Type B pancreatic cell (in vitro differentiated cells): Measurements from ENCODE around the gene PPIL6. TPM values are rescaled to one million over a fixed set of nuclear protein-coding genes. Genes with fewer than 3 reads are reported as not detected.

ENCODE experiments used
- DNase-seq: peaks from one replicate; pipeline ENCODE4 v3.0.0; 2021; ENCODE audit warnings: mixed read lengths; ENCODE audit not compliant: unreplicated experiment; ENCODE audit errors: extremely low spot score
- H3K27ac Mint-ChIP-seq: 2 replicates; pipeline ENCODE4 v1.8.0; 2021; ENCODE audit warnings: mild to moderate bottlenecking, mixed read lengths
- H3K27me3 Mint-ChIP-seq: 2 replicates; pipeline ENCODE4 v1.8.0; 2021; ENCODE audit warnings: mixed read lengths
- H3K36me3 Mint-ChIP-seq: 2 replicates; pipeline ENCODE4 v1.8.0; 2021; ENCODE audit warnings: mixed read lengths
- H3K4me1 Mint-ChIP-seq: one replicate; pipeline ENCODE4 v1.8.0; 2021; ENCODE audit warnings: mixed read lengths; ENCODE audit not compliant: unreplicated experiment
- H3K4me3 Mint-ChIP-seq: 2 replicates; pipeline ENCODE4 v1.8.0; 2021; ENCODE audit warnings: mild to moderate bottlenecking, mixed read lengths
- H3K9me3 Mint-ChIP-seq: 2 replicates; pipeline ENCODE4 v1.8.0; 2021; ENCODE audit warnings: mixed read lengths
- CTCF ChIP-seq: fragments of 200-600 bp; sonication (generic); conservative IDR thresholded peaks from 2 replicates; pipeline ENCODE4 v1.5.0; 2021; ENCODE audit warnings: antibody characterized with exemption, mild to moderate bottlenecking
- total RNA-seq: library from RNA; stranded (reverse); gene quantifications from 2 replicates; pipeline ENCODE4 v1.2.1, GENCODE V29; 2021; ENCODE audit warnings: low replicate concordance

The PPIL6 gene
- total RNA-seq, 1 donor from 2014 or later = 6.1 TPM

GRCh38 chr6:109397020-109397419 is 43.4 kb downstream of the PPIL6 start:
- no peaks in the 10 kb centered on the region for H3K4me1 Mint-ChIP-seq
- TF ChIP-seq CTCF = peak; percentile 25
- no peak overlapping the region for H3K27ac Mint-ChIP-seq
- DNase-seq = no peak
- no peaks in the 10 kb centered on the region for H3K36me3 Mint-ChIP-seq
- H3K9me3 Mint-ChIP-seq = no peaks in the 10 kb centered on the region
- H3K27me3 Mint-ChIP-seq = no peaks in the 10 kb centered on the region
- H3K4me3 Mint-ChIP-seq = no peak overlapping the region

- peaks cover 3% of the 10 kb centered on the region for H3K4me1 Mint-ChIP-seq
Observed at GRCh38 chr6:109396046-109396718, 44.2 kb downstream of the PPIL6 start.

DNA sequence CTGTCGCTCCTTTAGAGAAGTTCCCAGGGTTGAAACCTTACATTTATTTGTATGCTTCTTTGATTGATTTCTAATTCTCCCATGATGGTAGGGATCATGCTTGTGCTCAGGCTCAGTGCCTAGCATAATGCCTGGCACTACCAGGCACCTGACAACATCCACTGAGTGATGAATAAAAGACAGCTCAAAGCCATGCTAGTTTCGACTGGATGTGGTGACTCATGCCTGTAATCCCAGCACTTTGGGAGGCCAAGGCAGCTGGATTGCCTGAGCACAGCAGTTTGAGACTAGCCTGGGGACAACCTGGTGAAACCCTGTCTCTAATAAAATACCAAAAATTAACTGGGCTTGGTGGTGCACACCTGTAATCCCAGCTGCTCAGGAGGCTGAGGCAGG is 46.5 kb downstream of the PPIL6 start:
- DNase-seq = no peak
- Mint-ChIP-seq H3K27ac (no peak overlapping the region), H3K27me3 (peaks cover 2% of the 10 kb centered on the region), H3K4me3 (no peak overlapping the region), H3K9me3 (no peaks in the 10 kb centered on the region), H3K36me3 (no peaks in the 10 kb centered on the region), H3K4me1 (peaks cover 4% of the 10 kb centered on the region)
- TF ChIP-seq CTCF = no peak

More at GRCh38 chr6:109396046-109396718, 44.2 kb downstream of the PPIL6 start:
- no peak for TF ChIP-seq CTCF
- H3K36me3 Mint-ChIP-seq = no peaks in the 10 kb centered on the region
- no peak overlapping the region for H3K4me3 Mint-ChIP-seq
- H3K9me3 Mint-ChIP-seq = no peaks in the 10 kb centered on the region
- DNase-seq = no peak
- H3K27ac Mint-ChIP-seq = no peak overlapping the region
- no peaks in the 10 kb centered on the region for H3K27me3 Mint-ChIP-seq

- peaks cover 4% of the 10 kb centered on the region for H3K4me1 Mint-ChIP-seq
- DNase-seq = no peak
- H3K27me3 Mint-ChIP-seq = peaks cover 2% of the 10 kb centered on the region
- no peaks in the 10 kb centered on the region for H3K9me3 Mint-ChIP-seq
- TF ChIP-seq CTCF = no peak
- H3K4me3 Mint-ChIP-seq = no peak overlapping the region
- no peaks in the 10 kb centered on the region for H3K36me3 Mint-ChIP-seq
- no peak overlapping the region for H3K27ac Mint-ChIP-seq
Observed at GRCh38 chr6:109393157-109393885, 47.1 kb downstream of the PPIL6 start.

DNA sequence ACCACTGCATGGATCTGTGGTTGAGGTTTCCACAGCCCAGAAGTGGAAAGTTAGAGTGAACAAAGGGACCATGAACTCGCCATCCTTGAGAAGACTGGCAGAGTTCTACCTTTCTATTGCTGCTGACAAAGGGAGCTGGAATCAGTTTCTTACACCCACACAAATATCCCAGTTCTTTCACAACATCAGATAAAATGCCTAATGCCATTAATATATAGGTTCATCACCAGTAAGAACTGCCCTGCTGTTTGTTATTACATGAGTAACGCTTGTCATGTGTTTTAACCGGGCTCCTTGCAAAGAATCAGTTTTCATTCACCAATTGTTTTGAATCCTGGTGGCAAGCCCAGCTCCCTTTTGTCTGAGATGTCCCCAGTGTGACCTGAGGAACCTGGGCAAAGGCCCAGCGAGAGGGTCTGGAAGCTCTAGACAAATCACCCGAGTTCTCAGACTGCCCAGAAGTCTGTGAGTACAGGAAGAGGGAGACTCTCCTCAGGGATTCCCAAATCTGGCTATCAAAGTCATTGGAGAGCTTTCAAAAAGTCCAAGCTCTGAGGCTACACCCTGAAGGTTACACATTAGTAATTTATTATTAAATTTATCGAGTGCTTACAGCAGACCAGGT is 50.7 kb downstream of the PPIL6 start:
- peaks cover 6% of the 10 kb centered on the region for H3K4me1 Mint-ChIP-seq
- H3K27me3 Mint-ChIP-seq = peaks cover 2% of the 10 kb centered on the region
- no peaks in the 10 kb centered on the region for H3K9me3 Mint-ChIP-seq
- no peak overlapping the region for H3K4me3 Mint-ChIP-seq
- no peak for TF ChIP-seq CTCF
- H3K36me3 Mint-ChIP-seq = no peaks in the 10 kb centered on the region
- no peak overlapping the region for H3K27ac Mint-ChIP-seq
- no peak for DNase-seq
